Neuron (in vitro differentiated cells): ENCODE data around the gene GPR132.

Source experiments
- H2AFZ ChIP-seq: one replicate; pipeline ENCODE4 v1.6.1; 2013; ENCODE audit warnings: low read depth, mild to moderate bottlenecking, inconsistent platforms, low read length, moderate library complexity
- H3K27me3 ChIP-seq: one replicate; pipeline ENCODE4 v1.6.1; 2013; ENCODE audit warnings: low read length; ENCODE audit not compliant: insufficient read depth
- H3K36me3 ChIP-seq: one replicate; pipeline ENCODE4 v1.6.1; 2013; ENCODE audit warnings: low read length; ENCODE audit not compliant: insufficient read depth
- H3K4me1 ChIP-seq: one replicate; pipeline ENCODE4 v1.6.1; 2013; ENCODE audit warnings: low read length; ENCODE audit not compliant: insufficient read depth
- H3K4me3 ChIP-seq: 2 replicates; pipeline ENCODE4 v1.5.1; 2013; ENCODE audit warnings: mild to moderate bottlenecking, low read length, moderate library complexity
- H3K9me3 ChIP-seq: one replicate; pipeline ENCODE4 v1.6.1; 2013; ENCODE audit warnings: low read length

GPR132 gene

GRCh38 chr14:105006831-105007592 lies 58.2 kb downstream of the GPR132 start:
- Histone ChIP-seq H3K4me3 (no peak overlapping the region), H2AFZ (no peak overlapping the region), H3K36me3 (peaks cover 53% of the 10 kb centered on the region), H3K4me1 (peaks cover 5% of the 10 kb centered on the region), H3K9me3 (no peaks in the 10 kb centered on the region), H3K27me3 (no peaks in the 10 kb centered on the region)

- Histone ChIP-seq H3K9me3 (no peaks in the 10 kb centered on the region), H2AFZ (no peak overlapping the region), H3K36me3 (peaks cover 45% of the 10 kb centered on the region)
These were observed 59.0 kb downstream of the GPR132 start for GRCh38 chr14:105005929-105006830.

GRCh38 chr14:105005329-105005928 lies 59.8 kb downstream of the GPR132 start:
- peaks cover 4% of the 10 kb centered on the region for H3K4me1 ChIP-seq

More at GRCh38 chr14:105005929-105006830, 59.0 kb downstream of the GPR132 start:
- peaks cover 5% of the 10 kb centered on the region for H3K4me1 ChIP-seq
- no peaks in the 10 kb centered on the region for H3K27me3 ChIP-seq
- H3K4me3 ChIP-seq, result no peak overlapping the region

More at GRCh38 chr14:105005329-105005928, 59.8 kb downstream of the GPR132 start:
- H2AFZ ChIP-seq, result no peak overlapping the region
- H3K4me3 ChIP-seq, result no peak overlapping the region
- no peaks in the 10 kb centered on the region for H3K27me3 ChIP-seq
- H3K9me3 ChIP-seq, result no peaks in the 10 kb centered on the region
- peaks cover 38% of the 10 kb centered on the region for H3K36me3 ChIP-seq
